Hepatocyte (in vitro differentiated cells): ENCODE measurements around the gene N4BP3. TPM values are rescaled to one million over a fixed set of nuclear protein-coding genes. Genes with fewer than 3 reads are reported as not detected.
"Not testable (repeated sequence)": the region's sequence is repeated elsewhere in the genome, so short reads cannot be mapped to it uniquely, and the experiment has no call there.

ENCODE experiments used
- DNase-seq: peaks from one replicate; pipeline ENCODE4 v3.0.0-alpha.2; 2016; ENCODE audit warnings: low spot score
- H2AFZ ChIP-seq: fragments of 200-600 bp; sonication (generic); 2 replicates; pipeline ENCODE4 v1.6.0; 2016; ENCODE audit warnings: antibody characterized with exemption, mild to moderate bottlenecking
- H3K27ac ChIP-seq: fragments of 200-600 bp; sonication (generic); 2 replicates; pipeline ENCODE4 v1.5.1; 2016; ENCODE audit warnings: mild to moderate bottlenecking
- H3K27me3 ChIP-seq: fragments of 200-600 bp; sonication (generic); 2 replicates; pipeline ENCODE4 v1.6.1; 2016
- H3K36me3 ChIP-seq: fragments of 200-600 bp; sonication (generic); replicated peaks from 2 replicates; pipeline ENCODE4 v1.5.1; 2016; ENCODE audit warnings: low read depth; ENCODE audit not compliant: insufficient read depth
- H3K4me1 ChIP-seq: fragments of 200-600 bp; sonication (generic); 2 replicates; pipeline ENCODE4 v1.5.1; 2016; ENCODE audit warnings: mild to moderate bottlenecking, moderate library complexity; ENCODE audit not compliant: insufficient read depth
- H3K4me2 ChIP-seq: fragments of 200-600 bp; sonication (generic); 2 replicates; pipeline ENCODE4 v1.6.0; 2016
- H3K4me3 ChIP-seq: fragments of 200-600 bp; sonication (generic); 2 replicates; pipeline ENCODE4 v1.5.1; 2016; ENCODE audit warnings: mild to moderate bottlenecking
- H3K79me2 ChIP-seq: fragments of 200-600 bp; sonication (generic); 2 replicates; pipeline ENCODE4 v1.6.0; 2017; ENCODE audit warnings: mild to moderate bottlenecking
- H3K9me2 ChIP-seq: fragments of 200-600 bp; sonication (generic); replicated peaks from 2 replicates; pipeline ENCODE4 v1.6.0; 2017; ENCODE audit warnings: mild to moderate bottlenecking; ENCODE audit not compliant: insufficient read depth
- H3K9me3 ChIP-seq: fragments of 200-600 bp; sonication (generic); 2 replicates; pipeline ENCODE4 v1.5.1; 2016; ENCODE audit warnings: low read depth, mild to moderate bottlenecking
- H4K20me1 ChIP-seq: fragments of 200-600 bp; sonication (generic); 2 replicates; pipeline ENCODE4 v1.6.0; 2016; ENCODE audit warnings: mild to moderate bottlenecking; ENCODE audit not compliant: insufficient read depth, poor library complexity, severe bottlenecking
- CTCF ChIP-seq: fragments of 200-600 bp; sonication (generic); IDR thresholded peaks from 2 replicates; pipeline ENCODE4 v1.5.1; 2016; ENCODE audit warnings: antibody characterized with exemption, mild to moderate bottlenecking; ENCODE audit not compliant: poor library complexity
- EZH2 ChIP-seq: fragments of 200-600 bp; sonication (generic); IDR thresholded peaks from 2 replicates; pipeline ENCODE4 v1.6.1; 2016; ENCODE audit warnings: antibody characterized with exemption, mild to moderate bottlenecking, borderline replicate concordance
- EZH2phosphoT487 ChIP-seq: fragments of 200-600 bp; sonication (generic); IDR thresholded peaks from one replicate; pipeline ENCODE4 v1.6.1; 2018; ENCODE audit warnings: antibody characterized with exemption, mild to moderate bottlenecking, low read depth, moderate library complexity; ENCODE audit not compliant: unreplicated experiment, severe bottlenecking
- WGBS: methylation state at CpG from one replicate; pipeline ENCODE4 v1.1.6; 2016; ENCODE audit warnings: low lambda C conversion rate; ENCODE audit errors: missing lambda C conversion rate; 5-methylcytosine and 5-hydroxymethylcytosine counted together
- polyA plus RNA-seq: library from polyadenylated mRNA; unstranded; fragments of >200 nt; fragmentation: Nextera tagmentation; extraction: Ambion mirVana; gene quantifications from 2 replicates; pipeline ENCODE4 v1.2.1, GENCODE V29; 2016
- total RNA-seq: library from RNA; depleted of rRNA; stranded (reverse); fragments of >200 nt; gene quantifications from 2 replicates; pipeline ENCODE4 v1.2.3, GENCODE V29; 2014

Gene N4BP3
- total and polyA plus RNA-seq, 2 experiments from 2014 or later: 1.6 to 2.3 TPM

- Histone ChIP-seq H4K20me1 (no peaks in the 10 kb centered on the region), H2AFZ (no peak overlapping the region), H3K4me2 (no peak overlapping the region), H3K4me1 (no peaks in the 10 kb centered on the region), H3K27ac (no peak overlapping the region), H3K4me3 (no peak overlapping the region), H3K27me3 (peaks cover 5% of the 10 kb centered on the region), H3K9me2 (no peaks in the 10 kb centered on the region), H3K9me3 (no peaks in the 10 kb centered on the region), H3K36me3 (no peaks in the 10 kb centered on the region), H3K79me2 (no peaks in the 10 kb centered on the region)
- WGBS: 71% methylated on average over 14 of the region's 14 CpGs
- peak; percentile 35 for DNase-seq
- no peak for TF ChIP-seq EZH2
- no peak for TF ChIP-seq EZH2phosphoT487
- TF ChIP-seq CTCF: peak; percentile 19
These were observed 38.9 kb upstream of the N4BP3 start for GRCh38 chr5:178074266-178074952.

- not testable (repeated sequence) for H3K9me2 ChIP-seq, H3K4me2 ChIP-seq, H3K4me3 ChIP-seq, H3K36me3 ChIP-seq, DNase-seq, H3K27ac ChIP-seq, H4K20me1 ChIP-seq, H3K79me2 ChIP-seq, H3K27me3 ChIP-seq, H3K4me1 ChIP-seq, H3K9me3 ChIP-seq, H2AFZ ChIP-seq
- 97% methylated on average over 4 of the region's 4 CpGs for whole genome bisulfite sequencing
These were observed 36.4 kb upstream of the N4BP3 start for GRCh38 chr5:178076965-178077364.

- 51% methylated on average over 5 of the region's 5 CpGs for WGBS
- Histone ChIP-seq H3K27me3 (peaks cover 5% of the 10 kb centered on the region), H3K4me2 (no peak overlapping the region)
These were observed 35.6 kb upstream of the N4BP3 start for GRCh38 chr5:178077751-178078150.

More at GRCh38 chr5:178077751-178078150, 35.6 kb upstream of the N4BP3 start:
- no peak overlapping the region for H3K27ac ChIP-seq
- no peaks in the 10 kb centered on the region for H4K20me1 ChIP-seq
- H3K9me2 ChIP-seq: no peaks in the 10 kb centered on the region
- no peaks in the 10 kb centered on the region for H3K9me3 ChIP-seq
- H3K79me2 ChIP-seq: no peaks in the 10 kb centered on the region
- no peak for DNase-seq
- H3K36me3 ChIP-seq: no peaks in the 10 kb centered on the region
- TF ChIP-seq CTCF: no peak
- TF ChIP-seq EZH2phosphoT487: no peak
- TF ChIP-seq EZH2: no peak
- no peak overlapping the region for H2AFZ ChIP-seq
- no peaks in the 10 kb centered on the region for H3K4me1 ChIP-seq
- no peak overlapping the region for H3K4me3 ChIP-seq
